H1 (cell line): ENCODE measurements around the gene CNGA2. TPM values are rescaled to one million over a fixed set of nuclear protein-coding genes. Genes with fewer than 3 reads are reported as not detected.

ENCODE experiments used
- CTCF ChIA-PET: fragments of 300-600 bp; sonication (Branson Sonifier 250); formaldehyde crosslinking; loops from one replicate; lab custom pipeline; 2021; ENCODE audit not compliant: partially characterized antibody; lab: Charles Lee
- POLR2A ChIA-PET: fragments of 300-600 bp; sonication (Branson Sonifier 250); formaldehyde crosslinking; loops from one replicate; lab custom pipeline; 2021; ENCODE audit warnings: inconsistent platforms; ENCODE audit not compliant: partially characterized antibody; lab: Charles Lee
- DNase-seq, 2 experiments: peaks; one replicate each; pipeline versions ENCODE4 v3.0.0 to v3.0.0-alpha.2; 2010 to 2022; ENCODE audit warnings: low spot score in 2 of 2, low read depth in 1 of 2, mixed read lengths in 1 of 2
- FAIRE-seq: peaks from 2 replicates; lab custom pipeline; 2011; peaks lifted over from hg19 to GRCh38; lab: Jason Lieb, UNC
- H2AFZ ChIP-seq: 2 replicates; pipeline ENCODE4 v1.8.1; 2012; ENCODE audit warnings: low read length, inconsistent platforms
- H2AK5ac ChIP-seq: 2 replicates; pipeline ENCODE4 v1.6.1; 2013; ENCODE audit warnings: low read depth, low read length
- H2BK120ac ChIP-seq: replicated peaks from 2 replicates; pipeline ENCODE3; 2013; ENCODE audit warnings: low read depth, low read length, inconsistent platforms
- H2BK12ac ChIP-seq: 2 replicates; pipeline ENCODE4 v1.6.1; 2013; ENCODE audit warnings: low read depth, low read length
- H2BK15ac ChIP-seq: 2 replicates; pipeline ENCODE4 v1.6.1; 2013; ENCODE audit warnings: low read length
- H2BK20ac ChIP-seq: 2 replicates; pipeline ENCODE4 v1.6.1; 2013; ENCODE audit warnings: low read length
- H2BK5ac ChIP-seq: 2 replicates; pipeline ENCODE4 v1.6.1; 2013; ENCODE audit warnings: low read depth, low read length
- H3K14ac ChIP-seq: 2 replicates; pipeline ENCODE4 v1.6.1; 2013; ENCODE audit warnings: inconsistent platforms; ENCODE audit not compliant: insufficient read length
- H3K18ac ChIP-seq: 2 replicates; pipeline ENCODE4 v1.6.1; 2013; ENCODE audit warnings: low read length; ENCODE audit errors: extremely low read depth
- H3K23ac ChIP-seq: 2 replicates; pipeline ENCODE4 v1.6.1; 2013; ENCODE audit warnings: inconsistent platforms; ENCODE audit not compliant: insufficient read length
- H3K23me2 ChIP-seq: 2 replicates; pipeline ENCODE4 v1.6.1; 2013; ENCODE audit warnings: low read depth, low read length
- H3K27ac ChIP-seq: 2 replicates; pipeline ENCODE4 v1.6.1; 2011; ENCODE audit warnings: low read depth, low read length, inconsistent platforms
- H3K27me3 ChIP-seq, 4 experiments: replicated peaks in 1 of 4; 1 replicate in 1 of 4; 2 replicates in 3 of 4; pipeline versions ENCODE4 v1.6.1 to v1.8.1; 2011 to 2013; ENCODE audit warnings: low read length in 3 of 4, mild to moderate bottlenecking in 3 of 4, inconsistent platforms in 2 of 4, mixed read lengths in 2 of 4, moderate library complexity in 1 of 4; ENCODE audit not compliant: control insufficient read depth in 3 of 4, insufficient read depth in 3 of 4; ENCODE audit errors: extremely low read depth in 1 of 4
- H3K36me3 ChIP-seq, 4 experiments: 2 replicates each; pipeline versions ENCODE4 v1.6.1 to v1.8.1; 2011 to 2013; ENCODE audit warnings: mild to moderate bottlenecking in 4 of 4, low read length in 3 of 4, moderate library complexity in 2 of 4, control low read depth in 1 of 4, inconsistent platforms in 1 of 4; ENCODE audit not compliant: insufficient read depth in 4 of 4, control insufficient read depth in 2 of 4
- H3K4ac ChIP-seq: replicated peaks from 2 replicates; pipeline ENCODE3; 2013; ENCODE audit warnings: low read length, low read depth, mixed read lengths, inconsistent platforms; ENCODE audit not compliant: insufficient read length
- H3K4me1 ChIP-seq, 4 experiments: replicated peaks in 1 of 4; 1 replicate in 1 of 4; 2 replicates in 3 of 4; pipeline versions ENCODE4 v1.6.1 to v1.8.1; 2011 to 2013; ENCODE audit warnings: low read length in 3 of 4, inconsistent platforms in 2 of 4, mixed read lengths in 1 of 4; ENCODE audit not compliant: insufficient read depth in 4 of 4, control insufficient read depth in 3 of 4
- H3K4me2 ChIP-seq, 2 experiments: 2 replicates each; pipeline versions ENCODE4 v1.6.1 to v1.8.1; 2011 to 2013; ENCODE audit warnings: low read depth in 2 of 2, low read length in 2 of 2, control low read depth in 1 of 2, inconsistent platforms in 1 of 2, mild to moderate bottlenecking in 1 of 2; ENCODE audit not compliant: insufficient read depth in 1 of 2
- H3K4me3 ChIP-seq, 4 experiments: fragments of 200-600, 300-600 bp in 1 of 4; sonication (generic), shearing (Covaris generic), sonication (Bioruptor Twin) in 1 of 4; 2 replicates each; pipeline versions ENCODE4 v1.5.1 to v1.8.1; 2011 to 2016; ENCODE audit warnings: low read length in 4 of 4, low read depth in 3 of 4, control low read depth in 2 of 4, inconsistent platforms in 2 of 4, mild to moderate bottlenecking in 2 of 4, mixed read lengths in 1 of 4, moderate library complexity in 1 of 4; ENCODE audit not compliant: insufficient read depth in 2 of 4; ENCODE audit errors: extremely low read depth in 1 of 4
- H3K56ac ChIP-seq: replicated peaks from 2 replicates; pipeline ENCODE3; 2013; ENCODE audit warnings: low read depth, mild to moderate bottlenecking, mixed read lengths, low read length, inconsistent platforms; ENCODE audit not compliant: insufficient read length
- H3K79me1 ChIP-seq: 2 replicates; pipeline ENCODE4 v1.6.1; 2013; ENCODE audit warnings: low read depth, low read length, control low read depth
- H3K79me2 ChIP-seq, 2 experiments: 2 replicates each; pipeline versions ENCODE4 v1.6.1 to v1.8.1; 2012 to 2013; ENCODE audit warnings: low read length in 2 of 2, mild to moderate bottlenecking in 2 of 2, inconsistent platforms in 1 of 2; ENCODE audit not compliant: insufficient read depth in 2 of 2, control insufficient read depth in 1 of 2
- H3K9ac ChIP-seq, 4 experiments: replicated peaks in 1 of 4; 1 replicate in 1 of 4; 2 replicates in 3 of 4; pipeline versions ENCODE4 v1.6.1 to v1.8.1; 2011 to 2013; ENCODE audit warnings: low read depth in 3 of 4, low read length in 3 of 4, control low read depth in 2 of 4, mild to moderate bottlenecking in 2 of 4, moderate library complexity in 2 of 4, inconsistent platforms in 1 of 4; ENCODE audit errors: extremely low read depth in 1 of 4
- H3K9me3 ChIP-seq, 2 experiments: 2 replicates each; pipeline versions ENCODE4 v1.6.1 to v1.8.1; 2012 to 2013; ENCODE audit warnings: mild to moderate bottlenecking in 2 of 2, moderate library complexity in 2 of 2, control low read depth in 1 of 2, inconsistent platforms in 1 of 2, low read depth in 1 of 2, low read length in 1 of 2, mixed read lengths in 1 of 2; ENCODE audit not compliant: insufficient read depth in 2 of 2
- H4K20me1 ChIP-seq, 2 experiments: replicated peaks in 1 of 2; 2 replicates each; pipeline versions ENCODE3 to v1.8.1; 2011 to 2013; ENCODE audit warnings: inconsistent platforms in 2 of 2, low read length in 2 of 2, mild to moderate bottlenecking in 1 of 2; ENCODE audit not compliant: insufficient read depth in 2 of 2, control insufficient read depth in 1 of 2
- H4K5ac ChIP-seq: 2 replicates; pipeline ENCODE4 v1.6.1; 2013; ENCODE audit warnings: low read length, low read depth, mixed read lengths, inconsistent platforms; ENCODE audit not compliant: insufficient read length
- H4K8ac ChIP-seq: 2 replicates; pipeline ENCODE4 v1.8.0; 2013; ENCODE audit warnings: mild to moderate bottlenecking, moderate library complexity, low read length, inconsistent platforms; ENCODE audit not compliant: insufficient read depth; ENCODE audit errors: extremely low read depth
- H4K91ac ChIP-seq: replicated peaks from 2 replicates; pipeline ENCODE3; 2013; ENCODE audit warnings: low read length, mixed read lengths, inconsistent platforms; ENCODE audit not compliant: insufficient read length
- CHD2 ChIP-seq: IDR thresholded peaks from 2 replicates; pipeline ENCODE4 v1.6.1; 2012; ENCODE audit warnings: low read length, improper control_type of control experiment
- CTBP2 ChIP-seq: IDR thresholded peaks from 2 replicates; pipeline ENCODE4 v1.7.0; 2011; ENCODE audit warnings: borderline replicate concordance, mild to moderate bottlenecking, moderate library complexity, mixed read lengths, low read length; ENCODE audit not compliant: insufficient read depth, insufficient read length
- EGR1 ChIP-seq: IDR thresholded peaks from 2 replicates; pipeline ENCODE4 v1.6.1; 2011; ENCODE audit warnings: low read depth, low read length, borderline replicate concordance
- EP300 ChIP-seq, 2 experiments: IDR thresholded peaks; 1 replicate in 1 of 2; 2 replicates in 1 of 2; pipeline ENCODE4 v1.6.1; 2011 to 2012; ENCODE audit warnings: low read depth in 2 of 2, low read length in 2 of 2, mild to moderate bottlenecking in 2 of 2, borderline replicate concordance in 1 of 2, inconsistent platforms in 1 of 2, moderate library complexity in 1 of 2
- GABPA ChIP-seq: IDR thresholded peaks from 2 replicates; pipeline ENCODE4 v1.6.1; 2011; ENCODE audit warnings: mild to moderate bottlenecking, low read length, moderate library complexity, borderline replicate concordance; ENCODE audit not compliant: insufficient read depth
- JUN ChIP-seq: IDR thresholded peaks from 2 replicates; pipeline ENCODE4 v1.6.1; 2011; ENCODE audit warnings: low read depth, mild to moderate bottlenecking, improper control_type of control experiment, low read length
- KDM5A ChIP-seq: fragments of 200-600 bp; IDR thresholded peaks from 2 replicates; pipeline ENCODE4 v1.7.1; 2012; ENCODE audit warnings: mild to moderate bottlenecking, low read length, inconsistent platforms, mixed read lengths
- NRF1 ChIP-seq: IDR thresholded peaks from 2 replicates; pipeline ENCODE4 v1.6.1; 2011; ENCODE audit warnings: mild to moderate bottlenecking, low read depth, low read length, improper control_type of control experiment
- RBBP5 ChIP-seq: IDR thresholded peaks from 2 replicates; pipeline ENCODE4 v1.7.1; 2012; ENCODE audit warnings: low read depth, mild to moderate bottlenecking, inconsistent platforms, low read length, moderate library complexity, borderline replicate concordance
- SAP30 ChIP-seq: fragments of 300-600 bp; sonication (generic); IDR thresholded peaks from 2 replicates; pipeline ENCODE4 v1.7.1; 2012; ENCODE audit warnings: low read length, moderate library complexity, mild to moderate bottlenecking, inconsistent platforms; ENCODE audit not compliant: insufficient read depth, insufficient replicate concordance
- SP1 ChIP-seq: IDR thresholded peaks from 2 replicates; pipeline ENCODE4 v1.6.1; 2011; ENCODE audit warnings: low read depth, low read length
- SUZ12 ChIP-seq: fragments of 200-600 bp; sonication (generic); IDR thresholded peaks from 2 replicates; pipeline ENCODE4 v1.6.1; 2012; ENCODE audit warnings: mild to moderate bottlenecking, inconsistent platforms, low read length, moderate library complexity, mixed read lengths
- TEAD4 ChIP-seq: IDR thresholded peaks from 2 replicates; pipeline ENCODE4 v1.6.1; 2012; ENCODE audit warnings: low read depth, low read length, inconsistent platforms, mixed read lengths
- ZNF274 ChIP-seq: IDR thresholded peaks from 2 replicates; pipeline ENCODE4 v1.7.0; 2012; ENCODE audit warnings: low read length, borderline replicate concordance; ENCODE audit errors: extremely low read depth
- WGBS, 2 experiments: shearing (Covaris generic) in 1 of 2; methylation state at CpG; one replicate each; pipeline versions ENCODE4 v1.1.6 to v1.1.7; 2013 to 2015; ENCODE audit warnings: low lambda C conversion rate in 2 of 2, mixed read lengths in 2 of 2, inconsistent platforms in 1 of 2, low coverage in 1 of 2, missing lambda C conversion rate in 1 of 2; ENCODE audit not compliant: insufficient replicate concordance in 2 of 2, insufficient coverage in 1 of 2, insufficient read length in 1 of 2; ENCODE audit errors: extremely low coverage in 1 of 2, missing lambda C conversion rate in 1 of 2; 5-methylcytosine and 5-hydroxymethylcytosine counted together
- polyA plus RNA-seq, 7 experiments: library from polyadenylated mRNA; depleted of rRNA in 3 of 7; stranded (reverse) in 5 of 7; unstranded in 2 of 7; fragments of >200 nt in 5 of 7; fragments of 200-250 nt in 2 of 7; gene quantifications; 1 replicate in 5 of 7; 2 replicates in 1 of 7; 4 replicates in 1 of 7; pipeline versions ENCODE4 v1.2.1 to v1.2.3, GENCODE V29; 2011 to 2013; ENCODE audit warnings: missing spikeins in 2 of 7, mixed read lengths in 2 of 7
- total RNA-seq: library from RNA; stranded (reverse); fragmentation: NEBNext Ultra II Directional; extraction: Animal tissue kit (Norgen Biotek cat#: 25700); gene quantifications from 2 replicates; pipeline ENCODE4 v1.2.1, GENCODE V29; 2021

Gene CNGA2
- total and polyA plus RNA-seq, 2 of the 8 experiments (the other 6 are each of a cell fraction or from before 2014, with no cell fraction given) = not detected

GRCh38 chrX:151701071-151701470, 33.5 kb upstream of the CNGA2 start:
- Histone ChIP-seq H3K79me2 (no peaks in the 10 kb centered on the region), H3K56ac (no peak overlapping the region), H3K9ac (no peak overlapping the region), H3K4me1 (peaks cover 0 to 2% (median 0%) of the 10 kb centered on the region in 4 experiments; a peak in 1 of 7 replicates), H4K5ac (no peak overlapping the region), H3K14ac (no peak overlapping the region), H3K9me3 (no peaks in the 10 kb centered on the region), H3K27ac (no peak overlapping the region), H2BK5ac (no peak overlapping the region), H4K20me1 (no peaks in the 10 kb centered on the region), H3K23ac (no peak overlapping the region), H3K79me1 (no peaks in the 10 kb centered on the region), H2AK5ac (no peak overlapping the region), H3K18ac (no peak overlapping the region), H2BK120ac (no peak overlapping the region), H3K27me3 (peaks cover 0 to 2% (median under 1%) of the 10 kb centered on the region in 4 experiments; a peak in 2 of 7 replicates), H2BK12ac (no peak overlapping the region), H2AFZ (no peak overlapping the region), H4K8ac (no peak overlapping the region), H3K4ac (no peak overlapping the region), H3K4me2 (no peak overlapping the region), H4K91ac (no peak overlapping the region), H3K4me3 (no peak overlapping the region), H3K36me3 (no peaks in the 10 kb centered on the region), H3K23me2 (no peaks in the 10 kb centered on the region), H2BK15ac (no peak overlapping the region), H2BK20ac (no peak overlapping the region)
- FAIRE-seq (no peak), DNase-seq (no peak)
- ChIA-PET CTCF (no interaction called here), POLR2A (no interaction called here)
- no CpG with 5 or more reads among the region's 4 CpGs for WGBS, 2 experiments
- TF ChIP-seq SAP30 (no peak), SUZ12 (no peak), TEAD4 (no peak), GABPA (no peak), CHD2 (no peak), EGR1 (no peak), EP300 (IDR thresholded peaks at IDR 0.05; ENCODE audit: borderline replicate concordance in 1 of 2, low read depth in 2 of 2, low read length in 2 of 2) (no peak), NRF1 (no peak), SP1 (no peak), KDM5A (no peak), JUN (no peak), CTBP2 (no peak), ZNF274 (no peak), RBBP5 (no peak)
